Measurements from ENCODE around the gene PTPN2. TPM values are rescaled to one million over a fixed set of nuclear protein-coding genes. Genes with fewer than 3 reads are reported as not detected.
"Not testable (repeated sequence)": the region's sequence is repeated elsewhere in the genome, so short reads cannot be mapped to it uniquely, and the experiment has no call there.

Gene PTPN2
- total RNA-seq, 1 experiment from 2014 or later = 55.0 TPM

GRCh38 chr18:12882453-12883371 lies 1.3 kb downstream of the PTPN2 start:
- POLR2A ChIA-PET = interaction anchor here (0.5 to 2.1 kb wide), 61 partner anchors 8 to 1243 kb away, joined by 3 to 70 read pairs (median 5); partner anchors contain the start of genes AFG3L2, CEP192 and SEH1L
- H3K4me1 Mint-ChIP-seq (ENCODE audit: low read depth, unreplicated experiment) = peaks cover 31% of the 10 kb centered on the region
- peak overlapping the region; percentile 73 for H3K4me3 Mint-ChIP-seq (ENCODE audit: unreplicated experiment)
- Histone ChIP-seq H3K4me3 (ENCODE audit: low read depth, low read length) (peak overlapping the region; percentile 97), H3K27me3 (replicated peaks; ENCODE audit: control insufficient read depth, insufficient read depth, low read length) (no peaks in the 10 kb centered on the region), H3K4me1 (peaks cover 23% of the 10 kb centered on the region), H3K9me3 (no peaks in the 10 kb centered on the region), H3K36me3 (ENCODE audit: control insufficient read depth, insufficient read depth, low read length) (no peaks in the 10 kb centered on the region)
- CTCF ChIA-PET = interaction anchor here (0.5 to 1.0 kb wide), 9 partner anchors 36 to 980 kb away, joined by 3 to 22 read pairs (median 3); partner anchors contain the start of genes CEP76 and PSMG2
- DNase-seq = peak in 1 of 2 experiments; percentile 10
- TF ChIP-seq CTCF (IDR thresholded peaks at IDR 0.05; ENCODE audit: insufficient read depth in 1 of 2, low read depth in 1 of 2, low read length in 1 of 2, severe bottlenecking in 1 of 2, unreplicated experiment in 1 of 2) = no peak
- H3K27me3 Mint-ChIP-seq (ENCODE audit: insufficient read depth, unreplicated experiment) = no peaks in the 10 kb centered on the region
- intact Hi-C loops (cut with micrococcal nuclease; ENCODE audit: unreplicated experiment) = loop anchor here (2.0 kb wide), 1 partner anchor 106 kb away; no protein-coding TSS in a partner anchor
- peaks cover 35% of the 10 kb centered on the region for H3K36me3 Mint-ChIP-seq (ENCODE audit: insufficient read depth, unreplicated experiment)
- no peaks in the 10 kb centered on the region for H3K9me3 Mint-ChIP-seq (ENCODE audit: unreplicated experiment)
- H3K27ac Mint-ChIP-seq (ENCODE audit: unreplicated experiment) = peak overlapping the region; percentile 82
- BruUV-seq (replicated peaks) = TSS peak; percentile 40

DNA sequence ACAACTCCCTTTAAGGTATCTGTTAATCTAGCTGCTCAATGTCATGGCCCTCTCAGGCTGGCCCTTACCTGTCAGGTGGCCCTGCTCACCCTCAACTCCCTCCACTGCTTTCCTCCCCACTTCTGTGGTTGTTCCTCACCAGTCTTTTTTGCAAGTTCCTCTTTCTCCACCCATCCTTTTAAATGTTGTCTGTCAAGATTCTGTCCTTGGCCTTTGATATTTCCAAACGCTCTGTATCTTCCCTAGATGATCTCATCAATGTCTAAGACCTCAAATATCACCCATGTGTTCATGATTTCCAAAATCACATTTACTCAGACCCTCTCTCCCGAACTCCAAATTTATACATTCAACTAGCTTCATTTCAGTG lies 3.5 kb downstream of the PTPN2 start:
- ChIA-PET CTCF (no interaction called here), POLR2A (no interaction called here)
- no peak for TF ChIP-seq CTCF (IDR thresholded peaks at IDR 0.05; ENCODE audit: insufficient read depth in 1 of 2, low read depth in 1 of 2, low read length in 1 of 2, severe bottlenecking in 1 of 2, unreplicated experiment in 1 of 2)
- no peaks in the 10 kb centered on the region for H3K36me3 ChIP-seq (ENCODE audit: control insufficient read depth, insufficient read depth, low read length)
- peaks cover 37% of the 10 kb centered on the region for H3K36me3 Mint-ChIP-seq (ENCODE audit: insufficient read depth, unreplicated experiment)
- H3K27me3 Mint-ChIP-seq (ENCODE audit: insufficient read depth, unreplicated experiment) = no peaks in the 10 kb centered on the region
- intact Hi-C loops (cut with micrococcal nuclease; ENCODE audit: unreplicated experiment) = no loop called here
- H3K4me3 ChIP-seq (ENCODE audit: low read depth, low read length) = no peak overlapping the region
- DNase-seq = no peak
- no peaks in the 10 kb centered on the region for H3K27me3 ChIP-seq (replicated peaks; ENCODE audit: control insufficient read depth, insufficient read depth, low read length)
- H3K4me1 ChIP-seq = peaks cover 33% of the 10 kb centered on the region
- no peak overlapping the region for H3K27ac Mint-ChIP-seq (ENCODE audit: unreplicated experiment)
- peaks cover 46% of the 10 kb centered on the region for H3K4me1 Mint-ChIP-seq (ENCODE audit: low read depth, unreplicated experiment)
- no TSS peak for BruUV-seq (replicated peaks)
- no peaks in the 10 kb centered on the region for H3K9me3 ChIP-seq
- no peak overlapping the region for H3K4me3 Mint-ChIP-seq (ENCODE audit: unreplicated experiment)
- H3K9me3 Mint-ChIP-seq (ENCODE audit: unreplicated experiment) = peaks cover 9% of the 10 kb centered on the region

GRCh38 chr18:12879840-12880540 lies 4.0 kb downstream of the PTPN2 start:
- H3K4me1 Mint-ChIP-seq (ENCODE audit: low read depth, unreplicated experiment) = peaks cover 49% of the 10 kb centered on the region
- CTCF ChIA-PET = interaction anchor here (0.6 kb wide), 1 partner anchor 16 kb away, joined by 4 read pairs; no protein-coding TSS in a partner anchor
- no peak overlapping the region for H3K27ac Mint-ChIP-seq (ENCODE audit: unreplicated experiment)
- BruUV-seq (replicated peaks) = no TSS peak
- peaks cover 41% of the 10 kb centered on the region for H3K36me3 Mint-ChIP-seq (ENCODE audit: insufficient read depth, unreplicated experiment)
- H3K27me3 Mint-ChIP-seq (ENCODE audit: insufficient read depth, unreplicated experiment) = no peaks in the 10 kb centered on the region
- H3K4me3 ChIP-seq (ENCODE audit: low read depth, low read length) = no peak overlapping the region
- intact Hi-C loops (cut with micrococcal nuclease; ENCODE audit: unreplicated experiment) = no loop called here
- H3K9me3 ChIP-seq = no peaks in the 10 kb centered on the region
- POLR2A ChIA-PET = interaction anchor here (0.5 kb wide), 1 partner anchor 16 kb away, joined by 3 read pairs; no protein-coding TSS in a partner anchor
- no peak for TF ChIP-seq CTCF (IDR thresholded peaks at IDR 0.05; ENCODE audit: insufficient read depth in 1 of 2, low read depth in 1 of 2, low read length in 1 of 2, severe bottlenecking in 1 of 2, unreplicated experiment in 1 of 2)
- H3K36me3 ChIP-seq (ENCODE audit: control insufficient read depth, insufficient read depth, low read length) = no peaks in the 10 kb centered on the region
- peaks cover 38% of the 10 kb centered on the region for H3K4me1 ChIP-seq
- no peak overlapping the region for H3K4me3 Mint-ChIP-seq (ENCODE audit: unreplicated experiment)
- H3K9me3 Mint-ChIP-seq (ENCODE audit: unreplicated experiment) = peaks cover 9% of the 10 kb centered on the region
- H3K27me3 ChIP-seq (replicated peaks; ENCODE audit: control insufficient read depth, insufficient read depth, low read length) = no peaks in the 10 kb centered on the region
- DNase-seq = no peak

DNA sequence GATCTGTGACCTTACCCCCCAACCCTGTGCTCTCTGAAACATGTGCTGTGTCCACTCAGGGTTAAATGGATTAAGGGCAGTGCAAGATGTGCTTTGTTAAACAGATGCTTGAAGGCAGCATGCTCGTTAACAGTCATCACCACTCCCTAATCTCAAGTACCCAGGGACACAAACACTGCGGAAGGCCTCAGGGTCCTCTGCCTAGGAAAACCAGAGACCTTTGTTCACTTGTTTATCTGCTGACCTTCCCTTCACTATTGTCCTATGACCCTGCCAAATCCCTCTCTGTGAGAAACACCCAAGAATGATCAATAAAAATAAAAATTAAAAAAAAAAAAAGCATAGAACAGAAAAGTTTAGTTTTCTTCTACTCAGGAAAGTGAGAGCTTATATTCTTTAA lies 9.0 kb downstream of the PTPN2 start:
- H3K4me3 ChIP-seq (ENCODE audit: low read depth, low read length); H3K36me3 ChIP-seq (ENCODE audit: control insufficient read depth, insufficient read depth, low read length); DNase-seq; H3K4me3 Mint-ChIP-seq (ENCODE audit: unreplicated experiment); CTCF ChIA-PET; H3K27ac Mint-ChIP-seq (ENCODE audit: unreplicated experiment); H3K27me3 Mint-ChIP-seq (ENCODE audit: insufficient read depth, unreplicated experiment); H3K9me3 ChIP-seq; H3K27me3 ChIP-seq (replicated peaks; ENCODE audit: control insufficient read depth, insufficient read depth, low read length); H3K9me3 Mint-ChIP-seq (ENCODE audit: unreplicated experiment); intact Hi-C loops (cut with micrococcal nuclease; ENCODE audit: unreplicated experiment); BruUV-seq (replicated peaks): not testable (repeated sequence)
- Mint-ChIP-seq H3K36me3 (ENCODE audit: insufficient read depth, unreplicated experiment) (peaks cover 10% of the 10 kb centered on the region), H3K4me1 (ENCODE audit: low read depth, unreplicated experiment) (peaks cover 32% of the 10 kb centered on the region)
- peaks cover 28% of the 10 kb centered on the region for H3K4me1 ChIP-seq
- POLR2A ChIA-PET = interaction anchor here (0.5 kb wide), 1 partner anchor 8 kb away, joined by 3 read pairs; no protein-coding TSS in a partner anchor
